RWPE2 (cell line): Measurements from ENCODE around the gene DUSP2.

Experiments used
- ATAC-seq: fragments of 200-7000 bp; cut with Tn5 transposase; 3 replicates; pipeline ENCODE4 v1.9.1; 2021; ENCODE audit warnings: low read depth
- DNase-seq: peaks from one replicate; pipeline ENCODE4 v3.0.0-alpha.2; 2020; ENCODE audit warnings: low spot score
- H3K27ac ChIP-seq: fragments of 450-650 bp; 2 replicates; pipeline ENCODE4 v1.5.1; 2017; ENCODE audit warnings: mild to moderate bottlenecking; ENCODE audit not compliant: poor library complexity, severe bottlenecking
- H3K27me3 ChIP-seq: fragments of 250-450 bp; sonication (Bioruptor Pico); 2 replicates; pipeline ENCODE4 v1.5.1; 2021; ENCODE audit warnings: mild to moderate bottlenecking, moderate library complexity; ENCODE audit not compliant: insufficient read depth, poor library complexity, severe bottlenecking
- H3K36me3 ChIP-seq: fragments of 250-450 bp; sonication (Bioruptor Pico); 2 replicates; pipeline ENCODE4 v1.5.1; 2020; ENCODE audit warnings: low read depth, mild to moderate bottlenecking, moderate library complexity
- H3K4me1 ChIP-seq: fragments of 250-450 bp; sonication (Bioruptor Pico); 2 replicates; pipeline ENCODE4 v1.5.1; 2021; ENCODE audit warnings: mild to moderate bottlenecking, moderate library complexity; ENCODE audit not compliant: insufficient read depth, poor library complexity, severe bottlenecking
- H3K4me3 ChIP-seq: fragments of 250-450 bp; sonication (Bioruptor Pico); 2 replicates; pipeline ENCODE4 v1.5.1; 2021; ENCODE audit warnings: mild to moderate bottlenecking, moderate library complexity; ENCODE audit not compliant: severe bottlenecking
- H3K9me3 ChIP-seq: fragments of 250-450 bp; sonication (Bioruptor Pico); 2 replicates; pipeline ENCODE4 v1.5.1; 2021; ENCODE audit warnings: mild to moderate bottlenecking, moderate library complexity; ENCODE audit not compliant: severe bottlenecking
- TF ChIP-seq, protein P1 (sequence below): fragments of 450-650 bp; IDR thresholded peaks from one replicate; pipeline ENCODE4 v1.5.1; 2017; ENCODE audit warnings: mild to moderate bottlenecking, moderate library complexity; ENCODE audit not compliant: poor library complexity, severe bottlenecking

The DUSP2 gene

GRCh38 chr2:96158554-96158940 lies 13.3 kb upstream of the DUSP2 start:
- no peaks in the 10 kb centered on the region for H3K4me1 ChIP-seq
- DNase-seq (peak; percentile 38), ATAC-seq (no peak)
- no peaks in the 10 kb centered on the region for H3K9me3 ChIP-seq
- no peaks in the 10 kb centered on the region for H3K36me3 ChIP-seq
- no peak overlapping the region for H3K4me3 ChIP-seq
- H3K27me3 ChIP-seq: no peaks in the 10 kb centered on the region
- TF ChIP-seq, protein P1, sequence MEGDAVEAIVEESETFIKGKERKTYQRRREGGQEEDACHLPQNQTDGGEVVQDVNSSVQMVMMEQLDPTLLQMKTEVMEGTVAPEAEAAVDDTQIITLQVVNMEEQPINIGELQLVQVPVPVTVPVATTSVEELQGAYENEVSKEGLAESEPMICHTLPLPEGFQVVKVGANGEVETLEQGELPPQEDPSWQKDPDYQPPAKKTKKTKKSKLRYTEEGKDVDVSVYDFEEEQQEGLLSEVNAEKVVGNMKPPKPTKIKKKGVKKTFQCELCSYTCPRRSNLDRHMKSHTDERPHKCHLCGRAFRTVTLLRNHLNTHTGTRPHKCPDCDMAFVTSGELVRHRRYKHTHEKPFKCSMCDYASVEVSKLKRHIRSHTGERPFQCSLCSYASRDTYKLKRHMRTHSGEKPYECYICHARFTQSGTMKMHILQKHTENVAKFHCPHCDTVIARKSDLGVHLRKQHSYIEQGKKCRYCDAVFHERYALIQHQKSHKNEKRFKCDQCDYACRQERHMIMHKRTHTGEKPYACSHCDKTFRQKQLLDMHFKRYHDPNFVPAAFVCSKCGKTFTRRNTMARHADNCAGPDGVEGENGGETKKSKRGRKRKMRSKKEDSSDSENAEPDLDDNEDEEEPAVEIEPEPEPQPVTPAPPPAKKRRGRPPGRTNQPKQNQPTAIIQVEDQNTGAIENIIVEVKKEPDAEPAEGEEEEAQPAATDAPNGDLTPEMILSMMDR: no peak
- no peak overlapping the region for H3K27ac ChIP-seq

DNA sequence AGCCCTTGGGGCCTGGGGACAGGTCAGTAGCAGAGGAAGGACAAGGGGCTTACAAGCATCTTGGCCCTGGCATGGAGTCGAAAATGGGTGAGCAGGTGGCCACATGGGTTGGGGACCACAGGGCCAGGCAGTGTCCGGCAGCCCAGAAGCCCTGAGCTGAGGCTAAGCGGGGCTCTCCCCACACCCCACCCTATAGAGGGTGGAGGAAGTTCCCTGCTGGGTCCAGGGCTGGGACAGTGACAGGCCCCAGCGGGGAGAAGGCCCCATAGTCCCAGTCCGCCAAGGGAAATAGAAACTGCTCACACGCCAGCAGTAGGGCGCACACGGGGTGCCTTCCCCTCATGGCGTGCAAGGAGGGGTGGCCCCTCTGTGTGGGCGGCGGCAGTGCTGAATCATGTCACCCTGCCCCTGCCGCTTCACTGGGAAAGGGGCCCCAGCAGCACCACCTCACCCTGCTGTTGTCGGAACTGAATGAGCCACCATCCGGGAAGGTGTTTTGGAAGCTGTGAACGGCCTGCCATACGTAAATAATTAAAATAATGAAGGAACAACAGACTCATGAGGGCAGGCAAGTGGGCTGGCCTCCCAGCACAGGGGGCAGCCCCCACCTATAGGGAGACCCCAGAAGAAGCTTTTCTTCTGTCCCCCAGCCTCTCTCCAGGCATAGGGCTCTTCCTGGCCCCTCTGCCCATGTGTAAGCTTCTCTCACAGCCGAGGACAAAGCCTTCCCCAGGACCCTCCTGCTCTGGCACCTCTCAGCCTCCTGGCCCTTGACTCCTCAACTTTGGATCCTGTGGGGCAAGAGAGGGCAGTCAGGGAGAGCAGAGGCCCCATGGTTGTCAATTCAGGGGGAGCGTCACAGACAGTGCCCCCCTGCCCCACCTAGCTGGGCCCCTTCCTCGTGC lies 12.7 kb upstream of the DUSP2 start:
- Histone ChIP-seq H3K27ac (no peak overlapping the region), H3K36me3 (no peaks in the 10 kb centered on the region), H3K27me3 (no peaks in the 10 kb centered on the region), H3K9me3 (no peaks in the 10 kb centered on the region), H3K4me1 (no peaks in the 10 kb centered on the region), H3K4me3 (no peak overlapping the region)
- ATAC-seq: no peak
- DNase-seq: peak; percentile 47
- TF ChIP-seq, protein P1: no peak

GRCh38 chr2:96156926-96157648 lies 11.8 kb upstream of the DUSP2 start:
- no peak overlapping the region for H3K27ac ChIP-seq
- no peaks in the 10 kb centered on the region for H3K9me3 ChIP-seq
- H3K4me3 ChIP-seq: no peak overlapping the region
- peak; percentile 52 for DNase-seq
- TF ChIP-seq, protein P1: no peak
- no peaks in the 10 kb centered on the region for H3K36me3 ChIP-seq
- H3K27me3 ChIP-seq: no peaks in the 10 kb centered on the region
- no peak for ATAC-seq
- H3K4me1 ChIP-seq: no peaks in the 10 kb centered on the region

- Histone ChIP-seq H3K4me3 (no peak overlapping the region), H3K9me3 (no peaks in the 10 kb centered on the region), H3K27me3 (no peaks in the 10 kb centered on the region), H3K27ac (no peak overlapping the region), H3K36me3 (no peaks in the 10 kb centered on the region), H3K4me1 (no peaks in the 10 kb centered on the region)
- TF ChIP-seq, protein P1: no peak
- ATAC-seq (no peak), DNase-seq (no peak)
These were observed 11.0 kb upstream of the DUSP2 start for GRCh38 chr2:96156011-96156820.
